ENCODE data around the gene FDPS. TPM values are rescaled to one million over a fixed set of nuclear protein-coding genes. Genes with fewer than 3 reads are reported as not detected.

Gene FDPS
- total RNA-seq, 1 donor from 2014 or later = 215 TPM

DNA sequence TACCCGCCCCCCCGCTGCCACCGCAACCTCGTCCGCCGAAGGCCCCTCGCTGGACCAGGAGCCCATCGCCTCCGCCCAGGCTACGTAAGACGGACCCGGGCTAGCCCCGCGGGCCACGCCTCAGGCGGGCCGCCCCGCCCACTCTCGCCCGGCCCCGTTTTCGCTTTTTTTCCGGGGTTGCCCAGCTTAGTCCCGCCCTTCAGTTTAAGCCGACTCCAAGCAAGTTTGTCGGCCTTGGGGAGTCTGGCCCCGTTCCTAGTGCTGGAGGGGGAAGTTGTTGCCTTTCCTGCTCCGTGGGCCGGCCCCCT, 15.0 kb downstream of the FDPS start:
- H3F3A ChIP-seq (ENCODE audit: low read depth) = peaks cover 62% of the 10 kb centered on the region
- peak; percentile 94 for DNase-seq (ENCODE audit: low spot score)
- H2AFZ ChIP-seq (replicated peaks) = peak overlapping the region; percentile 91
- peaks cover 24% of the 10 kb centered on the region for H3K79me2 ChIP-seq (ENCODE audit: low read depth)
- Mint-ChIP-seq H3K4me1 (peaks cover 39% of the 10 kb centered on the region), H3K4me3 (peak overlapping the region; percentile 91), H3K27me3 (ENCODE audit: insufficient read depth, low read depth) (peaks cover 7% of the 10 kb centered on the region), H3K36me3 (peaks cover 16% of the 10 kb centered on the region), H3K9me3 (no peaks in the 10 kb centered on the region), H3K27ac (no peak overlapping the region)
- H4K20me1 ChIP-seq (ENCODE audit: low read depth) = peaks cover 43% of the 10 kb centered on the region
- TF ChIP-seq, protein P1, sequence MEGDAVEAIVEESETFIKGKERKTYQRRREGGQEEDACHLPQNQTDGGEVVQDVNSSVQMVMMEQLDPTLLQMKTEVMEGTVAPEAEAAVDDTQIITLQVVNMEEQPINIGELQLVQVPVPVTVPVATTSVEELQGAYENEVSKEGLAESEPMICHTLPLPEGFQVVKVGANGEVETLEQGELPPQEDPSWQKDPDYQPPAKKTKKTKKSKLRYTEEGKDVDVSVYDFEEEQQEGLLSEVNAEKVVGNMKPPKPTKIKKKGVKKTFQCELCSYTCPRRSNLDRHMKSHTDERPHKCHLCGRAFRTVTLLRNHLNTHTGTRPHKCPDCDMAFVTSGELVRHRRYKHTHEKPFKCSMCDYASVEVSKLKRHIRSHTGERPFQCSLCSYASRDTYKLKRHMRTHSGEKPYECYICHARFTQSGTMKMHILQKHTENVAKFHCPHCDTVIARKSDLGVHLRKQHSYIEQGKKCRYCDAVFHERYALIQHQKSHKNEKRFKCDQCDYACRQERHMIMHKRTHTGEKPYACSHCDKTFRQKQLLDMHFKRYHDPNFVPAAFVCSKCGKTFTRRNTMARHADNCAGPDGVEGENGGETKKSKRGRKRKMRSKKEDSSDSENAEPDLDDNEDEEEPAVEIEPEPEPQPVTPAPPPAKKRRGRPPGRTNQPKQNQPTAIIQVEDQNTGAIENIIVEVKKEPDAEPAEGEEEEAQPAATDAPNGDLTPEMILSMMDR (IDR thresholded peaks at IDR 0.05) = no peak
- TF ChIP-seq EZH2phosphoT487 (IDR thresholded peaks at IDR 0.05) = no peak
- TF ChIP-seq EZH2 (IDR thresholded peaks at IDR 0.05) = no peak
- no peaks in the 10 kb centered on the region for H3K27me3 ChIP-seq
- peak overlapping the region; percentile 82 for H3K4me3 ChIP-seq
- no peak overlapping the region for H3K9ac ChIP-seq
- H3K4me1 ChIP-seq = peaks cover 19% of the 10 kb centered on the region
- no peaks in the 10 kb centered on the region for H3K9me3 ChIP-seq (ENCODE audit: low read depth)
- H3K4me2 ChIP-seq = peak overlapping the region; percentile 87
- no peaks in the 10 kb centered on the region for H3K36me3 ChIP-seq
- peak overlapping the region; percentile 88 for H3K27ac ChIP-seq

- peak overlapping the region; percentile 82 for H3K4me3 ChIP-seq
- peak overlapping the region; percentile 15 for H3K9ac ChIP-seq
- peak overlapping the region; percentile 88 for H3K27ac ChIP-seq
- peaks cover 7% of the 10 kb centered on the region for H3K27me3 Mint-ChIP-seq (ENCODE audit: insufficient read depth, low read depth)
- peak overlapping the region; percentile 91 for H2AFZ ChIP-seq (replicated peaks)
- H3F3A ChIP-seq (ENCODE audit: low read depth) = peaks cover 57% of the 10 kb centered on the region
- peaks cover 39% of the 10 kb centered on the region for H4K20me1 ChIP-seq (ENCODE audit: low read depth)
- peaks cover 24% of the 10 kb centered on the region for H3K79me2 ChIP-seq (ENCODE audit: low read depth)
- peaks cover 35% of the 10 kb centered on the region for H3K4me1 Mint-ChIP-seq
- peak overlapping the region; percentile 87 for H3K4me2 ChIP-seq
- no peak for TF ChIP-seq EZH2phosphoT487 (IDR thresholded peaks at IDR 0.05)
- TF ChIP-seq, protein P1 (IDR thresholded peaks at IDR 0.05) = no peak
- TF ChIP-seq EZH2 (IDR thresholded peaks at IDR 0.05) = no peak
- no peaks in the 10 kb centered on the region for H3K36me3 ChIP-seq
- peak; percentile 96 for DNase-seq (ENCODE audit: low spot score)
- H3K27me3 ChIP-seq = no peaks in the 10 kb centered on the region
- H3K27ac Mint-ChIP-seq = no peak overlapping the region
- peak overlapping the region; percentile 91 for H3K4me3 Mint-ChIP-seq
- H3K9me3 Mint-ChIP-seq = no peaks in the 10 kb centered on the region
- H3K36me3 Mint-ChIP-seq = peaks cover 11% of the 10 kb centered on the region
- no peaks in the 10 kb centered on the region for H3K9me3 ChIP-seq (ENCODE audit: low read depth)
- peaks cover 19% of the 10 kb centered on the region for H3K4me1 ChIP-seq
Observed at GRCh38 chr1:155324037-155324716, 15.5 kb downstream of the FDPS start.

DNA sequence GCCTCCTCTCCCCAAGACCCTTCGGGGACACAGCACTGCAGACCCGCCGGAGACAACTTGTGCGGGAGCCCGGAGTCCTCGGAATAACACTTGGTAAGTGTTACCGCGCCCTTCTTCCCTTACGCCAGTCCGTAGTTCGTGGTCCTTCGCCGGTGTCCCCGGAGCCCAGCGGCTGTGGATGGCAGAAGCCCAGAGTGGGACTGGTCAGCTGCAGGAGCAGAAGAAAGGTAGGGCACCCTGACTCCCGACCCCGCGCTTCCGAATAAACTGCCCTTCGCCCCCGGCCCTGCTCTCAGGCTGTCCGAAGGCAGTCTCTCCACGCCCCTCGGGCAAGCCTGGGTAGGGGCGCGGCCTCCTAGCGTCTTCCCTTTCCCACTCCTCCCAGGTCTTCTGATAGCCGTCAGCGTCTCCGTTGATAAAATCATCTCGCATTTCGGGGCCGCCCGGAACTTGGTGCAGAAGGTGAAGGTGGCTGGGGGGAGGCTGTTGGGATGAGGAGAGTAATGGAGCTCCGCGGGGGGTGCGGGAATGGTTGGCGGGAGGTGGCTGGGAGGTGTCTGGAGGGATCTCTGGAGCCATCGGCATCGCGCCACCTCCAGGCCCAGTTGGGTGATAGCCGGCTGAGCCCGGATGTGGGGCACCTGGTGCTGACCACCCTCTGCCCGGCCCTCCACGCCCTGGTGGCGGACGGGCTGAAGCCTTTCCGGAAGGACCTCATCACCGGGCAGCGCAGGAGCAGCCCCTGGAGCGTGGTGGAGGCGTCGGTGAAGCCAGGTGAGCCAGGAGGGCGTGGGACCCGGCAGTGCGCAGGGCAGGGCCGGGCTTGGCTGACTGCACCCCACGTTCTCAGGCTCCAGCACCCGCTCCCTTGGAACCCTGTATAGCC, 16.3 kb downstream of the FDPS start:
- peak overlapping the region; percentile 91 for H2AFZ ChIP-seq (replicated peaks)
- peaks cover 49% of the 10 kb centered on the region for H3F3A ChIP-seq (ENCODE audit: low read depth)

More for the DNA sequence above, 16.3 kb downstream of the FDPS start:
- H3K27ac ChIP-seq = no peak overlapping the region
- peak overlapping the region; percentile 82 for H3K4me3 ChIP-seq
- no peak for TF ChIP-seq EZH2phosphoT487 (IDR thresholded peaks at IDR 0.05)
- TF ChIP-seq, protein P1 (IDR thresholded peaks at IDR 0.05) = peak; percentile 65
- peak overlapping the region; percentile 87 for H3K4me2 ChIP-seq
- H3K36me3 ChIP-seq = no peaks in the 10 kb centered on the region
- Mint-ChIP-seq H3K9me3 (no peaks in the 10 kb centered on the region), H3K4me1 (peaks cover 33% of the 10 kb centered on the region), H3K36me3 (peaks cover 10% of the 10 kb centered on the region), H3K27ac (no peak overlapping the region), H3K27me3 (ENCODE audit: insufficient read depth, low read depth) (peaks cover 3% of the 10 kb centered on the region), H3K4me3 (peak overlapping the region; percentile 91)
- peaks cover 19% of the 10 kb centered on the region for H3K4me1 ChIP-seq
- peaks cover 24% of the 10 kb centered on the region for H3K79me2 ChIP-seq (ENCODE audit: low read depth)
- peaks cover 34% of the 10 kb centered on the region for H4K20me1 ChIP-seq (ENCODE audit: low read depth)
- H3K9ac ChIP-seq = peak overlapping the region; percentile 15
- peak; percentile 88 for DNase-seq (ENCODE audit: low spot score)
- H3K9me3 ChIP-seq (ENCODE audit: low read depth) = no peaks in the 10 kb centered on the region
- H3K27me3 ChIP-seq = no peaks in the 10 kb centered on the region

All from neural progenitor cell (in vitro differentiated cells).